Colonic mucosa (tissue), 4 donors: ENCODE measurements around the gene AUTS2. TPM values are rescaled to one million over a fixed set of nuclear protein-coding genes. Genes with fewer than 3 reads are reported as not detected.

Experiments used
- DNase-seq: peaks from one replicate; pipeline ENCODE4 v3.0.0-alpha.2; 2020
- H3K27ac ChIP-seq: fragments of 200-600 bp; one replicate; pipeline ENCODE4 v1.8.0; 2021
- H3K27me3 ChIP-seq: fragments of 200-600 bp; one replicate; pipeline ENCODE4 v1.8.0; 2021
- H3K36me3 ChIP-seq: fragments of 200-600 bp; one replicate; pipeline ENCODE4 v1.8.0; 2021
- H3K4me1 ChIP-seq: fragments of 200-600 bp; one replicate; pipeline ENCODE4 v1.8.0; 2021; ENCODE audit warnings: mild to moderate bottlenecking
- H3K4me3 ChIP-seq: fragments of 200-600 bp; one replicate; pipeline ENCODE4 v1.8.0; 2021
- H3K9ac ChIP-seq, 2 donors: one replicate each; pipeline ENCODE4 v1.7.0; 2013; ENCODE audit warnings: control low read depth in 2 of 2, low read depth in 2 of 2, low read length in 2 of 2
- H3K9me3 ChIP-seq: fragments of 200-600 bp; one replicate; pipeline ENCODE4 v1.8.0; 2021
- CTCF ChIP-seq: fragments of 200-600 bp; IDR thresholded peaks from one replicate; pipeline ENCODE4 v1.8.0; 2022; ENCODE audit warnings: antibody characterized with exemption, mild to moderate bottlenecking
- intact Hi-C: fragments of 100-400 bp; cut with DNase I; formaldehyde crosslinking; loops from one replicate; pipeline ENCODE4 v1.14.1; 2022
- total RNA-seq, 2 donors: library from RNA; stranded (reverse); fragmentation: NEBNext Ultra II Directional in 1 of 2; extraction: Animal tissue kit (Norgen Biotek cat#: 25700) in 1 of 2; gene quantifications; one replicate each; pipeline ENCODE4 v1.2.1, GENCODE V29; 2021
- donor health status: healthy.
- donor health status: DM: no; HTN: no; CAD: no.
- donor health status: DM: no; HTN: no; CAD: no.

AUTS2 gene
- total RNA-seq, 2 donors from 2014 or later, result 39.8 to 42.3 TPM

GRCh38 chr7:70389531-70390151 lies 791.4 kb downstream of the AUTS2 start:
- no peaks in the 10 kb centered on the region for H3K36me3 ChIP-seq
- no peak for TF ChIP-seq CTCF
- H3K27me3 ChIP-seq, result no peaks in the 10 kb centered on the region
- no peak overlapping the region for H3K4me3 ChIP-seq
- intact Hi-C loops, result no loop called here
- no peaks in the 10 kb centered on the region for H3K4me1 ChIP-seq
- no peak overlapping the region for H3K9ac ChIP-seq
- no peaks in the 10 kb centered on the region for H3K9me3 ChIP-seq
- no peak overlapping the region for H3K27ac ChIP-seq
- no peak for DNase-seq

GRCh38 chr7:70390251-70390650 lies 792.0 kb downstream of the AUTS2 start:
- no peak overlapping the region for H3K9ac ChIP-seq
- H3K36me3 ChIP-seq, result no peaks in the 10 kb centered on the region
- no peak overlapping the region for H3K27ac ChIP-seq
- intact Hi-C loops, result no loop called here
- H3K27me3 ChIP-seq, result no peaks in the 10 kb centered on the region
- TF ChIP-seq CTCF, result no peak
- no peak for DNase-seq
- no peak overlapping the region for H3K4me3 ChIP-seq
- no peaks in the 10 kb centered on the region for H3K4me1 ChIP-seq
- H3K9me3 ChIP-seq, result no peaks in the 10 kb centered on the region

GRCh38 chr7:70392256-70392876 lies 794.1 kb downstream of the AUTS2 start:
- intact Hi-C loops, result no loop called here
- H3K27ac ChIP-seq, result no peak overlapping the region
- no peak for TF ChIP-seq CTCF
- H3K9ac ChIP-seq, result no peak overlapping the region
- H3K4me1 ChIP-seq, result no peaks in the 10 kb centered on the region
- no peaks in the 10 kb centered on the region for H3K36me3 ChIP-seq
- no peaks in the 10 kb centered on the region for H3K27me3 ChIP-seq
- H3K4me3 ChIP-seq, result no peak overlapping the region
- H3K9me3 ChIP-seq, result no peaks in the 10 kb centered on the region
- no peak for DNase-seq

- Histone ChIP-seq H3K4me1 (no peaks in the 10 kb centered on the region), H3K9me3 (no peaks in the 10 kb centered on the region), H3K4me3 (no peak overlapping the region), H3K27me3 (no peaks in the 10 kb centered on the region), H3K9ac (no peak overlapping the region), H3K27ac (no peak overlapping the region), H3K36me3 (no peaks in the 10 kb centered on the region)
- TF ChIP-seq CTCF, result no peak
- intact Hi-C loops, result no loop called here
- no peak for DNase-seq
These were observed 794.7 kb downstream of the AUTS2 start for GRCh38 chr7:70392877-70393435.

GRCh38 chr7:70393956-70394355 lies 795.7 kb downstream of the AUTS2 start:
- Histone ChIP-seq H3K4me1 (no peaks in the 10 kb centered on the region), H3K27ac (no peak overlapping the region), H3K36me3 (no peaks in the 10 kb centered on the region), H3K27me3 (no peaks in the 10 kb centered on the region), H3K9ac (no peak overlapping the region), H3K9me3 (no peaks in the 10 kb centered on the region), H3K4me3 (no peak overlapping the region)
- DNase-seq, result no peak
- TF ChIP-seq CTCF, result no peak
- intact Hi-C loops, result no loop called here
